SHP77 (cell line): ENCODE measurements around the gene AKNAD1.

Source experiments
- DNase-seq, 2 experiments: peaks; one replicate each; lab custom pipeline; 2025; lab: John Stamatoyannopoulos, UW

Gene AKNAD1

DNA sequence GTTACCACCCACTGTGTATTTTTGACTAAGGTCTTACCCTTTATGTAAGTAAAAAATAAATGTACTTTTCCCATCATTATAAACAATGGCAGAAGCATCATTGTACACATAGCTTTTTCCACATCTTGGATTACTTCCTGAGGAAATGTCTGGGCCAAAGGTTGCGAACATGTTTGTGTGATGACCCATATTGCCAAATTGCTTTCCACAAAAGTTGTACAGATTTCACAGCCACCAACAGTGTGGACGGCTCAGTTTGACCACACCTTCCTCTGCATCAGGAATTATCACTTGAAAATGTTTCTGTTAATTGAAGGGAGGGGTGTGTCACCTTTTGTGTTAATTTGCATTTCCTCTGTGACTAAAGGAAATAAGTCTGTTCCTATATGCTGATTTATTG, 25.7 kb downstream of the AKNAD1 start:
- DNase-seq: no peak

DNA sequence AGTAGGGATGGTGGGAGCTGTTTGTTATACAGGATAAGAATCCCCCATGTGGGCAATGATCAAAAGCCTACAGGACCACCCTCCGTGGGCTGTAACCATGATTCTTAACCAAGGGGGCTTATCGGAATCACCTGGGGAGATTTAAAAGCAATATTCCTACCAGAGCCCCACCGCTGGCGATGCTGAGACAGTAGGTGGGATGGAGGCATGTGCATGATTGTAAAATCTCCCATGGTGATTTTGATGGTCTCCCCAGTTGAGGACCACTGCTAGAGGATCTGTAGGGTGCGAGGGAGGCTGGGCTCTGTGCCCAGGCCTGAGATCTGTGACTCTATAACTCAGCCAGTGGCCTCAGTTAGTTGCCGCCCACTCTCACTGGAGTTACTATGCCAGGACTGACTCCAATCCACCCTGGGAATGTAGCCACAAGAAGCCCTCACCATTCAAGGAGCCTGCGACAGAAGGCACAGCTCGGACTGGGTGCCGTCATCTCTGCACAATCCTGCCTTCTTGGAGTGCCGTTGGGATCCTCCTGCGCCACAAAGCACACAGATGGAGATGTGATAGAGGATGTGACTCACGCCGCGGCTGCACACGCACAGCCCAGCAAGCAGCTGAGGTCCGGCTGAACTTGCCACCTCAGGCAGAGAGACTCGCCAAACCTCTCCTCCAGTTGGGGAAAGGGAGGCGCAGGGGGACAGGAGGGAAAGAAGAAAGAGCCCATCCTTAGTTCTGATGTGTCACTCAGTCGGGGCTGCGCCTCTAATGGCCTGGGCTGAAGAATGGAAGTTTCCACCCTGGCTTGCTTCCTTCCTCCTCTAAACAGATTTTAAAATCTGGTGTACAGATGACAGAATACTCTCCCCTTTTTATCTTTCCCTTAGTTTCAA, 26.5 kb downstream of the AKNAD1 start:
- DNase-seq: peak; percentile 44 to 61

DNA sequence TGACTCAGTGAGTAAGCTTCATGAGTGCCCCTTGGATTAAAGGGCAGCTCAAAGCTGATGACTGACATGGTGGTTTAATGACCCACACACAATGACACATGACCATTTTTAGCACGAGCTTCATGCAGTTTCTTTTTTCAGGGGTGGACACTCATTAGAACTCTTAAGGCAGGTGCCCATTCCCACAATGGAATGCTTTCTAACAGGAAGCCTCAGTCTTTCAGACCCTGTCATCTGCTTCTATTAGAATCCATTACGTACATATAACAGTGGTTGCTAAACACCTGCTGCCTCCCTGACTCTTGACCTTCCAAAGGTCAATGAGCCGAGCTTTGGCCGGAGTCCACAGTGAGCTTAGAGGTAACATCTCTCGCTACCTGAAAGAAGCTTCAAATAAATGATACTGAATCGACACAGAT, 27.4 kb downstream of the AKNAD1 start:
- peak; percentile 54 to 78 for DNase-seq

- DNase-seq: peak; percentile 72 to 73
Measured at GRCh38 chr1:108828074-108828961, 28.6 kb downstream of the AKNAD1 start.

DNA sequence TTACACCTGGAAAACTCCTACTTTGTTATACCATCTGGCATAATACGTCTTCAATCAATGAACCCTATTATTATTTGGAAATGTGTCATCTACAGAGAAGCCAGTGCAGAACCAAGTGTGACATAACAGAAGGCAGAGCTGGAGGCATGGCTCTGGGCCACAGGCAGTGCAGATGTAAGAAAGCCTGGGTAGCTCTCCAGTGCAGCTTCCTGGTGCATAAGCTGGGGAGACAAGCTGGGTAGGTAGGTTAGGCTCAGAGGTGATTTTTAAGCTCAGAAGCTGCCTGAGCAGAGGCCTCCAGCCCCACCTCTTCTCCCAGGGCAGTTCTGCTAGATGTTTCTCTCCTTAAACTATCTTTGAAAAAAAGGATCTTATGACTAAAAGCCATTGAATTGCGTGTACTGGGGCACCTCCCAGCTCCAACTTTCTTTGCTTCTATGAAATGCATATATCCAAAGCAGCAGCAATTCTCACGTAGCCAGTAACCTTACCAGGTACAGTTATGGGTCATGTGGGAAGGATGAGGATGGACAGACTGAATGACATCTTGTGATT, 30.7 kb downstream of the AKNAD1 start:
- no peak for DNase-seq

DNA sequence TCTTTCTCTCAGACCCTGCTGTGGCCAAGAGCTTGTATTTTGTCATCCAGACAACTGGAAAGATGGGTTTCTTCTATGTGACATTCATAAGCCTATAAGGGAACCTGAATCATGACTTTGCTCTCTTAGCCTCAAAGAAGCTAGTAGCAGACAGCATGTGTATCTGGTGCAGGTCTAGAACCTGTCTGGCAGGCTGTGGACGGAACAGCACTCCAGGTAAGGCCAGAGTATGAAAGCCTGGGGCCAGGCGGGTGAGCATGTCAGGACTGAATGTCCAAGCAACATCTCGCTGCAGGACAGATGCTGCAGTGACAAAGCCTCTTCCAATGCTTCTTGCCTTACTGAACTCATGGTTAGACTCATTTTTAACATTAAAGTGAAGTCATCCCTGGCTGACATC, 32.8 kb downstream of the AKNAD1 start:
- DNase-seq: no peak

- no peak for DNase-seq
Measured at GRCh38 chr1:108823632-108824031, 33.3 kb downstream of the AKNAD1 start.

DNA sequence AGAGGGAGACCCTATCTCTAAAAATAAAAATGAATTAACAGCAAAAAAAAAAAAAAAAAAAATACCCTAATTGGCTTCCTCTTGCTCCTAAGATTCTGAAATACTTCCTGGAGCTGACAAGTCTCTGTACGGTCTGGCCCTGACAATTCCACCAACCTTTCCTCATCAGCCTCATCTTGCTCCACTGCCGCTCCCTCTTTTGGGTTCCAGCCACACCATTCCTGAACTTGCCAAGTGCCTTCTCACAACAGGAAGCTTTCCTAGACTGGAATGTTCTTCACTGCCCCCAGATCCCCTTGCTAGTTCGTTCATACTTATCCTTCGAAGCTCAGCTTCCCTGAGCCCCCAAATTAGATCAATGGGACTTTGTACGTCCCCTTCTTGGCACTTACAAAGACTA, 37.0 kb downstream of the AKNAD1 start:
- DNase-seq: no peak

DNA sequence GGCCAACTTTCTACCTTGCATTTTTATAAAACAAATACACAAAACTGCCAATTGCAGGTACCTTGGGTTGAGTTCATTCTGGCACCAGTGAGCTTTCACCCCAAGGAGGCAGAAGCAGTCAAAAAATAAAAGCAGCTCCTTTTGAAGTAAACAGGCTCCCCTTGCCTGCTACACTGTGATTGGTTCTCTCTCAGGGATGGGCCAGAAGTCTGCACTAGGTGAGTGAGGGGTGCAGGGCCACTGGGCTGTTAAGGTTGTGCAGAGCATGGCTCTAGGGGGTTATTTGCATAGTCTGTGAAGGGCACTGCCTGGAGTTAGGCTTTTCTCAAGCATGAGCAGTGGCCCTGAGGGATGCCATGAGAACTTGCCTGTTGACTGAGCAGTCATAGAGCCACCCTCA, 39.1 kb downstream of the AKNAD1 start:
- no peak for DNase-seq

GRCh38 chr1:108817016-108817415, 39.9 kb downstream of the AKNAD1 start:
- peak; percentile 33 to 37 for DNase-seq

GRCh38 chr1:108816049-108816893, 40.6 kb downstream of the AKNAD1 start:
- peak; percentile 44 to 75 for DNase-seq

DNA sequence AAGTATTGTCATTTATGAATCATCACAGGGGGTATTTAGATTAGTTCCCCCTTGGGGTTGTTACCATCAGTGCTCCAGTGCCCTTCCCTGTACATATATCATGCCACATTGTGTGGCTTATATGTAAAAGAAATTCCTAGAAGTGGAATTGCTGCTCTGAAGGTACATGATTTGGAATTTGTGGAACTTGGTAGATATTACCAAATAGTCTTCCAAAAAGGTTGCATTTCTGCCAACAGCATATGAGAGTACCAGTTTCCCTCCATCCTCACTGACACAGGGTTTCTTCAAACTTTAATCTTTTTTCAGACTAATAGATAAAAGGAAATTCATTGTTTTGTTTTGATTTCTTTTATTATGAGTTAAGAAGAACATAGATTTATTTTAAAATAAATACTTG, 41.3 kb downstream of the AKNAD1 start:
- DNase-seq: no peak

DNA sequence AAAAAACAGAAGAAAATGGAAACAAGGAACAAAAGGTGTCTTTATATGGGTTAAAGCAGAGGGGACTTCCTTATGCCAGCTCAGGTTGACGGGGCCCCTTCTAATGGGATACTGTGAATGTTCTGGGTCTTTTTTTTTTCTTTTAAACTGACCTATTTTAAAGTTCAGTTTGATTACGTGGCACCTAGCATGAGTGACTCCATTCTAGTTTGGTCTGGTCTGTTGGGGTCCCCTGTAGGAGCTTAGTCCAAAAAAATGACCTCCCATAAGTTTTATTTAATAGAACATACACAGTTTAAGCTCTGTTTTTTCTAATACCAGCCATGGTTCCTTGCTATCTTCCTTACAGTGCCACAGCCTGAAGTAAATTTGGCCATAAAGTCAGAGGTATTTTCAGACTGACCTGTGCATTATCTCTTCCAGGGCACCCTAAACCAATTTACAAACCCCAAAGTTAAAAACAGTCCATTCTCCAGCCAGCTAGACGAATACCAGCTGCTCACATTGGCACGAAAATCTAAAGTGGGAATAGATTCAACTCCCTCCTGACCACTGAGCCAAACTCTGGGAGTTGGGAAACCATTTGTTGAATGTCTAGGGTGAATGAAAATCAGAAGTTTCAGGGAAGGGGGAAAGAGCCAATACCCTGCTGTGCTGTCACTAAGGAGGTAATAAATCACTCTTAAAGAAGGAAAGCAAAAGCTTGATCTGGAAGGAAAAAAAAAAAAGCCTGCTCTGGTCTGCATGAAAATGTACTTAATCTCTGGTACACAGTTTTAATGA, 42.4 kb downstream of the AKNAD1 start:
- DNase-seq: no peak

GRCh38 chr1:108813326-108813725, 43.6 kb downstream of the AKNAD1 start:
- no peak for DNase-seq

- no peak for DNase-seq
Measured at GRCh38 chr1:108811611-108812010, 45.3 kb downstream of the AKNAD1 start.

- DNase-seq: no peak
Measured at GRCh38 chr1:108808438-108808837, 48.5 kb downstream of the AKNAD1 start.

DNA sequence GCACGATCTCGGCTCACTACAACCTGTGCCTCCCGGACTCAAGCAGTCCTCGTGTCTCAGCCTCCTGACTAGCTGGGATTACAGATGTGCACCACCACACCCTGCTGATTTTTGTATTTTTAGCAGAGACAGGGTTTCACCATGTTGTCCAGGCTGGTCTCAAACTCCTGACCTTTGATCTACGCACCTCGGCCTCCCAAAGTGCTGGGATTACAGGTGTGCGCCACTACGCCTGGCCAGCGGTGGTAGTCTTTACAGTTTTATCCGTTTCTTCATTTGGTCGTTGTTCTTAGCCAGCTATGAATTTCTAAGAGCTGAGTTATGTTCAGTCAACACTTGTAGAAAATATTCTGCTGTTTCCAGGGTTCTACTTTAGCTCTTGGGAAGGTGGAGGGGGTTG, 53.3 kb downstream of the AKNAD1 start:
- no peak for DNase-seq

- DNase-seq: no peak
Measured at GRCh38 chr1:108801101-108801500, 55.8 kb downstream of the AKNAD1 start.

- DNase-seq: no peak
Measured at GRCh38 chr1:108799001-108799400, 57.9 kb downstream of the AKNAD1 start.

DNA sequence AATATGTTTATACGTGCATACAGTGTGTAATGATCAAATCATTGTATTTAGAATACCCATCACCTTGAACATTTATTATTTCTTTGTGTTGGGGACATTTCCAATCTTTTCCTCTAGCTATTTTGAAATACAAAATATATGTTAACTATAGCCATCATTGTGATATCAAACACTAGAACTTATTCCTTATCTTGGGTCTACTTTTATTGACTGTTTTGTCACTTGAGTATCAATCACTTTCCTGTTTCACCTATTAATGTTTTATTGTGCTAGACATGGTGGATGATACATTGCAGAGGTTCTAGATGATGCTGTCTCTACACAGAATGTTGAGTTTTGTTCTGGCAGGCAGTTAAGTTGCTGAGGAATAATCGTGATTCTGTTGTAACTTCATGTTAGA, 64.5 kb downstream of the AKNAD1 start:
- DNase-seq: no peak

DNA sequence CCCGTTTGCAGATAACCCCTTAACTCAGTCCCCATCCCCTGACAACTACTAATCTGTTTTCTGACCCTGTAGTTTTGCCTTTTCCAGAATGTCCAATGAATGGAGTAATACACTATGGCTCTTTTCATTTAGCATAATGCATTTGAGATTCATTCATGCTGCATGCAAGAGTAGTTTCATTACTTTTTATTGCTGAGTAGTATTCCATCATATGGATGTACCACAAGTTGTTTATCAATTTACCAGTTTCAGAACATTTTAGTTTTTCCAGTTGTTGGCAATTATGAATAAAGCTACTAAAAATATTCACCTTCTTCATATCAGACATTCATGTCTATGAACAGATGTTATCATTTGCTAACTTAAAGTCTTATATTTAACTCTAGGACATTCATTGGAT, 65.1 kb downstream of the AKNAD1 start:
- no peak for DNase-seq
